HG03039 (cell line): ENCODE results near the gene NECTIN1.

ENCODE experiments used
- ATAC-seq: cut with Tn5 transposase; IDR thresholded peaks from one replicate; pipeline ENCODE4 v1.9.1; 2021; ENCODE audit warnings: mild to moderate bottlenecking, moderate library complexity; ENCODE audit not compliant: unreplicated experiment

NECTIN1 gene

DNA sequence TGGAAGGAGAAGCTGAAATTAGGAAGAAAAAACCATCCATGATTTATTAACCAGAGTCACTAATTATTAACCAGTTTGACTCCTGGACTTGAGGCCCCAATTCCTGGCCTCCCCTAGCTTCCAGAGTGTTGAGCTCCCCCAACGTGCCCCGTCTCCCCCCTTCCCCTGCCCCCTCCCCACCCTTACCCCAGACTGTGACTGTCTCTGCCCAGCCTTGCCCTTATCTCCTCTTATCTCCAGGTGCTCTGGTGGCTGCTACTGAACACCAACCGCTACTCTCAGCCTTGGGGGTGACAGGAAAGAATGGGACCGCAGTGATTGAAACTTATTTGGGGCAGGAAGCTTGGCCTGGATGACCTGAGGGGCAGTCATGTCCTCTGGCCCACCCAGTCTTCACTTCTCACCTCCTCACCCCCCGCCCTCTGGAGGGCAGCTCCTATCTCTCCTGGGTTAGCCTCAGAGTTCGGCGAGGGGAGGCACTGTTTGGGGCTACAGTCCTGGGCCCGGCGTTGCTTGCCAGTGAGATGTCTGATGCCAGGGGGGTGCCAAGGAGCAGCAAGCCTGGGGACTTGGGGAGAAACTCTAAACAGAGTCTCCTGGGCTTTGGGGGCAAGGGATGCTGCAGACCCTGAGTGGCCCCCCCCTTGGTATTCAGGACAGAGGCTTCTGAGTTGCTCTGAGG lies 15.5 kb downstream of the NECTIN1 start:
- ATAC-seq, result no peak

DNA sequence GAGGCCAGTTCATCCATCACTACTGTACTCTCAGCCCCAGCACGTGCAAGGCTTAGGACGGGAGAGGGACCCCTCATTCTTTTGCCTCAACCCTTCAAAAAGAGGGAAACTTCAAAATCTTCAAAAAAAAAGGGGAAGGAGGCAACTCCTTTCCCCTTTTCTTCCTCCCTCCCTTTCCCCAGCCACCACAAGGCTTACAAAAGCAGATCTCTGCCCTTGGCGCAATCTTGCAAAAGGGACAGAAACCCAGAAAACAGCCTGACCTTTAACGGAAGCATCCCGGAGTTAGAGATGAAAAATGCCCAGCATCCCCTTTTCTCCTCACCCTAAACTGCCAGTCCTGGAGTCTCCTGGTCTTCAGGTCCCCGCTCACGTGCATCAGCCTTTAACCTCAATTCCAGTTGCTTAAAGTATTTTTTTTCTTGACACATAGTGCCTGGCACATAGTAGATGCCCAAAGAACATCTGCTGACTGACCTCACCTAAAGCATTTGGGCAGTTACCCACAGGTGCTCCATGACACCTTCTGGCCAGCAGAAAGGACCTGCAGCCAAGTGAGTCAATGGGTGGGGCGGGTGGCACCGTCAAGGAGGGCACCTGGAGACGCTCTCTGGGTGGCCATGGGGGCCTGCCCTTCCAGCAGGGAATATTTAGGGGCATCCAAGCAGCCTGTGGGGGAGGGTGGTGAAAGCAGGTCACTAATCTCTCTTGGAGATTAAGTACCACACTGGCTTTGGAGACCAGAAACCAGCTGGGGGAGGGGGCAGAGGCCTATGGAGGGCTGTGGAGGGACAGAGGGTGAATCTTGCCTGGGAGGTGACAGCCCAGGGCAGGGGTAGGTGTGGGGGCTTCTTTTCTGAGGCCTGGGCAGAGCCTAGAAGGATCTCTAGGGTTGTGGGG lies 16.3 kb downstream of the NECTIN1 start:
- ATAC-seq, result no peak

- ATAC-seq, result no peak
Measured at GRCh38 chr11:119712006-119712405, 17.0 kb downstream of the NECTIN1 start.

DNA sequence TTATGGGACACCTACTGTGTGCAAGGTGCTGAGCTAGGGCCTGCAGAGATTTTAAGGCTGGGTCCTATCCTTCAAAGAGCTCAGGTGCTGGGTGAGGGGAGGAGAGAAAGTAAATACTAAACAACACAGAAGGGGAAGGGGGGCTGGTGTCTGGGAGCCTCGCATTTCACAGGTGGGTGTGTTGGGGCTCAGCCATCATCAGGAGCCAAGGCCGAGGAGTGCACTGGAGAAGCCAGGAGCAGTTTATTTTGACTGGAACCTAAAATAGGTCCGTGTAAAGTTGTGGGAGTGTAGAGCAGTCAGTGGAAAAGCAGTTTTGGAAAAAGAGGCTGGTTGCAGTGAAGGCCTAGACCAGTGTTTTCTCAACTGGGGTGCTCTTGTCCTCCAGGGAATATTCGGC lies 17.5 kb downstream of the NECTIN1 start:
- ATAC-seq, result no peak

- no peak for ATAC-seq
Measured at GRCh38 chr11:119710417-119710816, 18.6 kb downstream of the NECTIN1 start.

GRCh38 chr11:119709638-119710346 lies 19.2 kb downstream of the NECTIN1 start:
- no peak for ATAC-seq

- no peak for ATAC-seq
Measured at GRCh38 chr11:119709171-119709570, 19.8 kb downstream of the NECTIN1 start.

DNA sequence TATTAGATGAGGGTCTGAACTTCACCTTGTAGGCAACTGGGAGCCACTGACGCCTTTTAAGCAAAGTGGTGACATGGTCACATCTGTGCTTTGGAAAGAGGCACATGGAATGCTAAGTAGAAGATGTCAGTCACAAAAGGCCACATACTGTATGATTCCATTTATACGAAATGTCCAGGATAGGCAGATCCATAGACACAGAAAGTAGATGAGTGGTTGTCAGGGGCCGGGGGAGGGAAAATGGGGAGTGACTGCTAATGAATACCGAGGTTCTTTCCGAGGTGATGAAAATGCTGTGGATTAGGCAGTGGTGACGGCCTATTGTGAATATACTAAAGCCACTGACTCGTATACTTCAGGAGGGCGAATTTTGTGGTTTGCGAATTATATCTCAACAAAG lies 20.6 kb downstream of the NECTIN1 start:
- ATAC-seq, result no peak

DNA sequence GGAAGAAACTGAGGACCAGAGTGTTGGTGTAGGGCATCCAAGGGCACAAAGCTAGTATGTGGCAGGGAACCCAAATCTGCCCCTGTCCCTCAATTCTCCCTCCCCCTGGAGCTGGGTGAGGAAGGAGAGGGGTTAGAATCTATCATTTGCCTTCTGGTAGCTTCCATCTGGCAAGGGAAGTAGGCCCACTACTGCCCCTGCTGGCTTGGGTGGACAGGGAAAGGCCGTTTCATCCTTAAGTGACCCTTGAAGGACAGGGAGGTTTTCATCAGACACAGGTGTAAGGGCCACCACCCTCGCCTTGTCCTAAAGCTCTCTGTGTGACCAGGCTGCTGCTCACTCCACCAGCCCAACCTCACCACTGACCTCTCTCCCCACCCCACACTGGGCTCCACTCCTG lies 22.1 kb downstream of the NECTIN1 start:
- no peak for ATAC-seq

- ATAC-seq, result no peak
Measured at GRCh38 chr11:119706029-119706428, 23.0 kb downstream of the NECTIN1 start.

- ATAC-seq, result no peak
Measured at GRCh38 chr11:119705362-119705761, 23.6 kb downstream of the NECTIN1 start.

DNA sequence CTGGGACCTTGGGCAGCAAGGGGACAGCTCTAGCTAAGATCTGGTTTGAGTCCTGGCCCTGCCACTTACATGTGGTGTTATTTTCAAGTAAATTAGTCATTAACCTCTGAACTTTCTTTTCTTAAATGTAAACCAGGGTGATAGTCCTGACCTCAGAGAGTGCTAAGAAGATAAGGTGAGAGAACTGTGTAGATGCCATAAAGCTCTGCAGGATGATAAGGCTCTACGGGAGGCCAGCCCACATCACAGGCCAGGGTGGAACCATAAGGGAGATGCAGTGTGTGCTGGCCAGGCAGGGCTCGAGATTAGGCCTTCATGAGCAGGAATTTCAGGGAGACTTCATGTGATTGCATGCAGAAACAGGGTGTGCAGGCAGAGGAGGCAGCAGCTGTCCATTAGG lies 24.2 kb downstream of the NECTIN1 start:
- ATAC-seq, result no peak

DNA sequence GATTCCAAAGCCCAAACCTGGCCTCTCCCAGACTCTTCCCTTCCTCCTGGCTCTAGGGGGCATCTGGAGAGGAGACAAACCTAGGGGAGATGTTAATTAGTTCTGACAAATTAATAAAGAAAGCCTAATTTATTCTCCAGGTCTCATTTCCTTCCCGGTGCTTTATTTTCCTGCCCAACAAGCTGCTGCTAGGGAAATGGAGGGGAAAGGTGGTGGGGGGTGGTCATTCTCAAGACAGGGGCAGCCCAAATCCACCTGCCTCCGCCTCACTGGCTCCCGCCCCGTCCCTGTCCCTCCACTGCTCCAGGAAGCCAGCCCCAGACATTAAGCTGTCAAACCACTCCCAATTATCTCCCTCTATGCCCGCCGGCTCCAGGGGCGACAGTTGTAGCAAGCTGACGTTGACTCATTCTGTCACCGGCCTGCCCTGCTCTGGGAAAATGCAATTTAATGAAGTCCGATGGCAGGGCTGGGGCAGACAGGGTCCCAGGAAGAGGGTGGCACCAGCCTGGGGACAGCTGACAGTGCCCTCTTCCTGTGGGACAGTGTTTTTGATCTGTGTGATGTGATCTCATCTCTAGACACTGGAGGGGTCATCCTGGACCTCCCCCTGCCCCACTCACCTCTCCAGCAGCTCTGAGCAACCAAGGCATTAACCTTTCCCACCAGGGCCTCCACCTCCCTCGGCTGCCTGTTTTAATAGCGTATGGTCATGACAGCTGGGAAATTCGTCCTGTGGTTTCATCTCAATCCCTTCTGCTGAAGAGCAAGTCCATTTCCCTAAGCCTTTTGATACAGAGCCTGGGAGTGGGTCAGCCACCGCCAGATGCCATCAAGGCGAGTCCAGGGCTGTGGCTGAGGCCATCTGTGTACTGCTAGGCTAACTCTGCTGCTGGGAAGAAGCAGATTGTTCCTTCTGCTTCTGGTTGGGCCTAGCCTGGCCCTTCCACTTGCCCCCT lies 27.1 kb downstream of the NECTIN1 start:
- no peak for ATAC-seq

DNA sequence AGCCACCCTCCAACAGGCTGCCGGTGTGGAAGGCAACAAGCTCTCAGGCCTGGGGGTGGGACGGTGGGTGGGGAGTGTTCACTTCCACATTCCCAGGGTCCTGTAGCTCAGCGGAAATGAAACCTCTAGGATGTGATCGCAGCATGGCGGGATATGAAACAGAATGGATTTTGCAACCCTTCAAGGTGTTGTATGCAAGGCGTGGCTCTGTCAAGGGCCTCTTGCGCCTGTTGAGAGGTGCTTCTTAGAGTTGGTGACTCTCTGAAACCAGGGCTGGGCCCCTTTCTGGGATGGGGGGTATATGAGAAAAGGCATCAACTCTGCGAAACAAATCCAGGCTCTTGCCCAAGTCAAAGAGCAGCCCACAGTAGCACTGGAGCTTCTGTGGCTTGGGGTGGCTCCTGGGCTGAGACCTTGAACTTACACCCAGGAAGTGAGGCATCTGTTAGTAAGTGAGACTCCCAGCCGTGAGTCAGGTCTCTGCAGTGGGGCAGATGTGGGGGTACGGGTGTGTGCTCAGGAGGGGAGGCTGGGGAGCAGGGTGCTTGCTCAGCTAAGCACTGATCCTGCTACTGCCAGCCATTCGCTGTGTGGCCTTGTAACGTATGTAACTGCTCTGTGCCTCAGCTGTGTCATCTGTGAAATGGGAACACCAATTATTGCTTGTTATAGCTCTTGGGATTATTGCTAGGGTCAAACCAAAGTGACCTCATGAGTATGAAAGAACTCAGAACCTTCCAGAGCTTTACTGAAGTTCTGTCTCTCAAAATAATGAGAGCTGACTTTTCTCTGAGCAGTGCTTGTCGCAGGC lies 28.3 kb downstream of the NECTIN1 start:
- no peak for ATAC-seq

- ATAC-seq, result no peak
Measured at GRCh38 chr11:119700030-119700429, 29.0 kb downstream of the NECTIN1 start.

GRCh38 chr11:119699227-119699626 lies 29.8 kb downstream of the NECTIN1 start:
- no peak for ATAC-seq

DNA sequence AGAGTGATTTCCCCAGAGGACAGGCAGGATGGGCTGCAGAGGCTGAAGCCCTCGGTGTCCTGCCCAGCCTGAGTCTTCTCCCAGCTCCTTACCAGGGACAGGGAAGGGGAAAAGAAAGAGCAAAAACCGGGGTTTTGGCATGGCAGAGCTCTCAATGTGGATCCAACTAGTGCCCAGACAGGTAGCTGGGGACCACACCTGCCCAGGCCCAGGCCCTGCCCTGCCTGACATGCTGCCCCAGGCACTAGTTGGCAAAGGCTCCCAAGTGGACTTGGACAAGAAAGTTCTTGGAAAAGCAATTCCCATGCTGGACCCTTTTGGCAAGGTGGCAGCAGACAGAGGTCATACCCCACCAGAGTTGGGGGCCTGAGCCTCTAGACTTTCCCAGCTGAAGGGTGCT lies 31.1 kb downstream of the NECTIN1 start:
- ATAC-seq, result no peak

- ATAC-seq, result no peak
Measured at GRCh38 chr11:119697445-119697844, 31.6 kb downstream of the NECTIN1 start.

DNA sequence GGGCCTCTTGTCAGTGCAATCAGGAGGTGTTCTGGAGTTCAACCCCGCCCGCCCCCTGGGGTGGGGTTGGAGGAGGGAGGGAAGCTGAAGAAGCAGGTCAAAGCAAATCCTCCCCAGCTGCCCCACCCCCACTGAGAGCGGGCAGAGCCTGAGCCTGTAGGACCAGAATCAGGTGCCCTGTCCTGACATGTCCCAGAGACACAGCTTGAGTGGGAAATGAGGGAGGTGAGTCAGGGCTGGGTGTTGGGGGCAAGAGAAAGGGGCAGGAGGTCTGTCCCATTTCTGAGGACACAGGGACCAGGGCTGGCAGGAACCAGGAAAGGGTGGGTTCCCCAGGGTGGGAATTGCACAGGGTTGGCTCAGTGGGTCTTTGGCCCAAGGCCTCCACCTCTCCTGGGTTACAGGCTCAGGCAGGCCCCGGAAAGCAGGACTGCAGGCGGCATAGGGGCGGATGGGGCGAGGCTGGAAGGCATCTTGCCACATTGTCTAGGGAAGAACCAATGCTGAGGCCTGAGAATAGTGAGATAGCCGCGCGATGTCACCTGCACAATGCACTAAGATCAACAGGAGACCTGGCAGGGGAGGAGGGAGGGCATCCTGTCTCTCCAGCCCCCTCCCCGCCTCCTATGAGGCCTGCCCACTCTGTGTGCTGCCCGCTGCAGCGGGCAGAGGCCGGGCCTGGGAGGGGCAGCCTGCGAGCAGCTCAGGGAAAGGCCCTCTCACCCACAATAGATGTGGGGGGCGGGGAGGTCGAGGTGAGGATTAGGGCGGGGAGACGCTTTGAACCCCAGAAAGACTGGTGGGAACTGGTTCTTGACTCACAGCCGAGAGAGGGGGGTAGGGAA lies 32.4 kb downstream of the NECTIN1 start:
- ATAC-seq, result no peak
